Activated CD4-positive, alpha-beta T cell treated with anti-CD3 and anti-CD28 coated beads, Interleukin-2, amount 50 U/mL, for 24 hours (primary cell): Measurements from ENCODE around the gene ZNF681.
"Not testable (repeated sequence)": the region's sequence is repeated elsewhere in the genome, so short reads cannot be mapped to it uniquely, and the experiment has no call there.

Source experiments
- DNase-seq, 2 donors: peaks; one replicate each; pipeline ENCODE4 v3.0.0-alpha.2; 2020; ENCODE audit warnings: low read depth in 1 of 2, low spot score in 1 of 2

The ZNF681 gene

DNA sequence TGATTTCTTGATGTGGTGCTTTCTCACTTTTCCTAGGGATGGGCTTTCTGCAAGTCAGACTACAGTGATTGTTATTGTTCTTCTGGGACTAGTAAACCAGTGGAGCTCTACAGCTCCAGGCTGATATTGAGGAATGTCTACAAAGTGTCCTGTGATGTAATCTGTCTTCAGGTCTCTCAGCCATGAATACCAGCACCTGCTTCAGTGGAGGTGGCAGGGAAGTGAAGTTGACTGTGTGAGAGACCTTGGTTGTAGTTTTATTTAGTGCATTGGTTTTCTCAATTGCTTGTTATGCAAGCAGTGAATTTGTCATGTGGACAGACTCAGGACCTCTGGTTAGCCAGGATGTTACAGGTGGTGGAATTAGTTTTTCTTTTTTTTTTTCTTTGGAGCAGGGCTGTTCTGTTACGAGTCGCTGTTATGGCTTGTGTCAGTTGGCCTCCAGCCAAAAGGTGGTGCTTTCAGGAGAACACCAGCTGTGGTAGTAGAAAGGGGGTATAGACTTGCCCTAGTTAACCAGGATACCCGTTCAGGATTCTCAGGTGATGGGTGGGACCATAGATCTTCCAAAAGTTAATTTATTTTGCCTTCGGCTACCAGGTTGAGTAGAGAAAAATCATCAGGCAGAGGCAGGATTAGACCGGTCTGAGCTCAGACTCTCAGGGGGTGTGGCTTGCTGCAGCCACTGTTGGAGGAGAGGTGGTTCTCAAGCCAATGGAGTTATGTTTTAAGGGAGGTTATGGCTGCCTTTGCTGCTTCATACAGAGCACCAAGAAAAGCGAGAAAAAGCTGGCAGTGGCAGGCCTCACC, 59.8 kb downstream of the ZNF681 start:
- no peak for DNase-seq

DNA sequence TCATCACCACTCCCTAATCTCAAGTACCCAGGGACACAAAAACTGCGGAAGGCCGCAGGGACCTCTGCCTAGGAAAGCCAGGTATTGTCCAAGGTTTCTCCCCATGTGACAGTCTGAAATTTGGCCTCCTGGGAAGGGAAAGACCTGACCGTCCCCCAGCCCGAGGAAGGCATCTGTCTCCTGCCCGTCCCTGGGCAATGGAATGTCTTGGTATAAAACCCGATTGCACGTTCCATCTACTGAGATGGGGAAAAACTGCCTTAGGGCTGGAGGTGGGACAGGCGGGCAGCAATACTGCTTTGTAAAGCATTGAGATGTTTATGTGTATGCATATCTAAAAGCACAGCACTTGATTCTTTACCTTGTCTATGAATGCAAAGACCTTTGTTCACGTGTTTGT, 65.8 kb downstream of the ZNF681 start:
- DNase-seq: not testable (repeated sequence)
